ENCODE measurements around the gene CD2BP2. TPM values are rescaled to one million over a fixed set of nuclear protein-coding genes. Genes with fewer than 3 reads are reported as not detected.
A peak's percentile ranks its signal among the peaks of the same experiment; 100 is the strongest.

CD2BP2 gene
- total and polyA plus RNA-seq, 9 of the 15 experiments (the other 6 are each of a cell fraction or from before 2014, with no cell fraction given), result 3.9 to 51.1 (median 32.8) TPM

DNA sequence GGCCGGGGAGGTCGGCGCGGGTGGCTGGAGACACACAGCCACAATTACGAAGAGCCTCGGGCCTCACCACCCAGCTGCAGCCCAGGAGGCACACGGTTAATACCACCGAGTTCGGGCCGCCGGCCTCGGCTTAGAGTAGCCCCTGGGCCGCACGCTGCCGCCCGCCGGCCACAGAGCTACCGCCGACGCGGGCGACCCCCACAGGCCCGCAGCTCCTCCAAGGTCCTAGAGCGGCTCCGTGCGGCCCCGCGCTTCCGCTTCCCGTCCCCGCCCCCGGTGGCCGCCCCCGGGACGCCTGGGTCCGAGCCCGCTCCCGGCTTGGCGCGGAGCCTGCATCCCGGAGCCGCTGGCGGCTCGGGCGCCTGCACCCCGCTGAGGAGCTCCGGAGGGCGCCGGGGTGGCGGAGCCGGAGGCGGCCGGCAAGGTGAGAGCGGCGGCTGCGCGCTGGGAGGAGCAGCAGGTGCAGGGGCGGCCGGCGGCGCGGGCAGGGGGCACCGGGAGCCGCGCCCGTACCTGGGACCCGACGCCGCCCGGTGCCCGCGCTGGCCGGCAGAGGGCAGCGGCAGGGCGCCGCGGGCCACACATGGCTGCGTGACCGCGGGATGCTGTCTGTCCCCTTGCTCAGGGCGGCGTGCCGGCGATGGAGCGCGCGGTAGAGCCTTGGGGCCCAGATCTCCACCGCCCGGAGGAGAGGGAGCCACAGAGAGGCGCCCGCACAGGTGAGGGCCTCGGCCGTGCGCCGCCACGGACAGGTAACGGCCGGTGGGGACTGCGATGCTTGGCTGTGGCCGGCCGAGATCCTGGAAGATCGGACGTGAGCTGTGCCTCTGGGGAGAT is 40.3 kb upstream of the CD2BP2 start, which contains the start of gene ZNF48 (continued):
- TF ChIP-seq, protein P1, sequence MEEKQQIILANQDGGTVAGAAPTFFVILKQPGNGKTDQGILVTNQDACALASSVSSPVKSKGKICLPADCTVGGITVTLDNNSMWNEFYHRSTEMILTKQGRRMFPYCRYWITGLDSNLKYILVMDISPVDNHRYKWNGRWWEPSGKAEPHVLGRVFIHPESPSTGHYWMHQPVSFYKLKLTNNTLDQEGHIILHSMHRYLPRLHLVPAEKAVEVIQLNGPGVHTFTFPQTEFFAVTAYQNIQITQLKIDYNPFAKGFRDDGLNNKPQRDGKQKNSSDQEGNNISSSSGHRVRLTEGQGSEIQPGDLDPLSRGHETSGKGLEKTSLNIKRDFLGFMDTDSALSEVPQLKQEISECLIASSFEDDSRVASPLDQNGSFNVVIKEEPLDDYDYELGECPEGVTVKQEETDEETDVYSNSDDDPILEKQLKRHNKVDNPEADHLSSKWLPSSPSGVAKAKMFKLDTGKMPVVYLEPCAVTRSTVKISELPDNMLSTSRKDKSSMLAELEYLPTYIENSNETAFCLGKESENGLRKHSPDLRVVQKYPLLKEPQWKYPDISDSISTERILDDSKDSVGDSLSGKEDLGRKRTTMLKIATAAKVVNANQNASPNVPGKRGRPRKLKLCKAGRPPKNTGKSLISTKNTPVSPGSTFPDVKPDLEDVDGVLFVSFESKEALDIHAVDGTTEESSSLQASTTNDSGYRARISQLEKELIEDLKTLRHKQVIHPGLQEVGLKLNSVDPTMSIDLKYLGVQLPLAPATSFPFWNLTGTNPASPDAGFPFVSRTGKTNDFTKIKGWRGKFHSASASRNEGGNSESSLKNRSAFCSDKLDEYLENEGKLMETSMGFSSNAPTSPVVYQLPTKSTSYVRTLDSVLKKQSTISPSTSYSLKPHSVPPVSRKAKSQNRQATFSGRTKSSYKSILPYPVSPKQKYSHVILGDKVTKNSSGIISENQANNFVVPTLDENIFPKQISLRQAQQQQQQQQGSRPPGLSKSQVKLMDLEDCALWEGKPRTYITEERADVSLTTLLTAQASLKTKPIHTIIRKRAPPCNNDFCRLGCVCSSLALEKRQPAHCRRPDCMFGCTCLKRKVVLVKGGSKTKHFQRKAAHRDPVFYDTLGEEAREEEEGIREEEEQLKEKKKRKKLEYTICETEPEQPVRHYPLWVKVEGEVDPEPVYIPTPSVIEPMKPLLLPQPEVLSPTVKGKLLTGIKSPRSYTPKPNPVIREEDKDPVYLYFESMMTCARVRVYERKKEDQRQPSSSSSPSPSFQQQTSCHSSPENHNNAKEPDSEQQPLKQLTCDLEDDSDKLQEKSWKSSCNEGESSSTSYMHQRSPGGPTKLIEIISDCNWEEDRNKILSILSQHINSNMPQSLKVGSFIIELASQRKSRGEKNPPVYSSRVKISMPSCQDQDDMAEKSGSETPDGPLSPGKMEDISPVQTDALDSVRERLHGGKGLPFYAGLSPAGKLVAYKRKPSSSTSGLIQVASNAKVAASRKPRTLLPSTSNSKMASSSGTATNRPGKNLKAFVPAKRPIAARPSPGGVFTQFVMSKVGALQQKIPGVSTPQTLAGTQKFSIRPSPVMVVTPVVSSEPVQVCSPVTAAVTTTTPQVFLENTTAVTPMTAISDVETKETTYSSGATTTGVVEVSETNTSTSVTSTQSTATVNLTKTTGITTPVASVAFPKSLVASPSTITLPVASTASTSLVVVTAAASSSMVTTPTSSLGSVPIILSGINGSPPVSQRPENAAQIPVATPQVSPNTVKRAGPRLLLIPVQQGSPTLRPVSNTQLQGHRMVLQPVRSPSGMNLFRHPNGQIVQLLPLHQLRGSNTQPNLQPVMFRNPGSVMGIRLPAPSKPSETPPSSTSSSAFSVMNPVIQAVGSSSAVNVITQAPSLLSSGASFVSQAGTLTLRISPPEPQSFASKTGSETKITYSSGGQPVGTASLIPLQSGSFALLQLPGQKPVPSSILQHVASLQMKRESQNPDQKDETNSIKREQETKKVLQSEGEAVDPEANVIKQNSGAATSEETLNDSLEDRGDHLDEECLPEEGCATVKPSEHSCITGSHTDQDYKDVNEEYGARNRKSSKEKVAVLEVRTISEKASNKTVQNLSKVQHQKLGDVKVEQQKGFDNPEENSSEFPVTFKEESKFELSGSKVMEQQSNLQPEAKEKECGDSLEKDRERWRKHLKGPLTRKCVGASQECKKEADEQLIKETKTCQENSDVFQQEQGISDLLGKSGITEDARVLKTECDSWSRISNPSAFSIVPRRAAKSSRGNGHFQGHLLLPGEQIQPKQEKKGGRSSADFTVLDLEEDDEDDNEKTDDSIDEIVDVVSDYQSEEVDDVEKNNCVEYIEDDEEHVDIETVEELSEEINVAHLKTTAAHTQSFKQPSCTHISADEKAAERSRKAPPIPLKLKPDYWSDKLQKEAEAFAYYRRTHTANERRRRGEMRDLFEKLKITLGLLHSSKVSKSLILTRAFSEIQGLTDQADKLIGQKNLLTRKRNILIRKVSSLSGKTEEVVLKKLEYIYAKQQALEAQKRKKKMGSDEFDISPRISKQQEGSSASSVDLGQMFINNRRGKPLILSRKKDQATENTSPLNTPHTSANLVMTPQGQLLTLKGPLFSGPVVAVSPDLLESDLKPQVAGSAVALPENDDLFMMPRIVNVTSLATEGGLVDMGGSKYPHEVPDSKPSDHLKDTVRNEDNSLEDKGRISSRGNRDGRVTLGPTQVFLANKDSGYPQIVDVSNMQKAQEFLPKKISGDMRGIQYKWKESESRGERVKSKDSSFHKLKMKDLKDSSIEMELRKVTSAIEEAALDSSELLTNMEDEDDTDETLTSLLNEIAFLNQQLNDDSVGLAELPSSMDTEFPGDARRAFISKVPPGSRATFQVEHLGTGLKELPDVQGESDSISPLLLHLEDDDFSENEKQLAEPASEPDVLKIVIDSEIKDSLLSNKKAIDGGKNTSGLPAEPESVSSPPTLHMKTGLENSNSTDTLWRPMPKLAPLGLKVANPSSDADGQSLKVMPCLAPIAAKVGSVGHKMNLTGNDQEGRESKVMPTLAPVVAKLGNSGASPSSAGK (IDR thresholded peaks at IDR 0.05), result no peak
- TF ChIP-seq MTA2 (IDR thresholded peaks at IDR 0.05; ENCODE audit: low read depth) (no peak), ZFPM2 (CRISPR knock-in tag; IDR thresholded peaks at IDR 0.05) (no peak), MNT (conservative IDR thresholded peaks at IDR 0.05) (peak; percentile 61 to 90; a peak in 3 of 4 replicates), L3MBTL2 (IDR thresholded peaks at IDR 0.05) (peak; percentile 53; the same call in 1 of the 2 replicates), TARDBP (IDR thresholded peaks at IDR 0.05) (no peak)
